IMR-90 (cell line): Measurements from ENCODE around the gene TEF. TPM values are rescaled to one million over a fixed set of nuclear protein-coding genes. Genes with fewer than 3 reads are reported as not detected.

ENCODE experiments used
- ATAC-seq: fragments of 200-7000 bp; cut with Tn5 transposase; 2 replicates; pipeline ENCODE4 v1.9.1; 2020; ENCODE audit warnings: low read depth, mild to moderate bottlenecking, moderate library complexity
- BruUV-seq: library from RNA; stranded (reverse); fragments of 400-500 nt; replicated peaks from 2 replicates; lab custom pipeline; 2021; lab: Mats Ljungman, UMichigan
- CTCF ChIA-PET: fragments of 300-600 bp; formaldehyde crosslinking; extraction: SDS; loops from one replicate; lab custom pipeline; 2021; ENCODE audit warnings: antibody characterized with exemption; lab: Yijun Ruan, JAX
- POLR2A ChIA-PET: fragments of 300-600 bp; sonication (Branson Sonifier 250); formaldehyde crosslinking; loops from one replicate; lab custom pipeline; 2022; ENCODE audit warnings: antibody characterized with exemption; ENCODE audit not compliant: unreplicated experiment; lab: Charles Lee
- DNase-seq: peaks from one replicate; pipeline ENCODE4 v3.0.0; 2013
- H2AFZ ChIP-seq: replicated peaks from 2 replicates; pipeline ENCODE3; 2013; ENCODE audit warnings: low read length, mild to moderate bottlenecking; ENCODE audit not compliant: poor library complexity
- H2AK5ac ChIP-seq: 2 replicates; pipeline ENCODE4 v1.6.1; 2013; ENCODE audit warnings: low read depth, low read length, inconsistent platforms
- H2AK9ac ChIP-seq: replicated peaks from 2 replicates; pipeline ENCODE3; 2013; ENCODE audit warnings: mild to moderate bottlenecking, low read depth, low read length, moderate library complexity; ENCODE audit not compliant: poor library complexity
- H2BK120ac ChIP-seq: 2 replicates; pipeline ENCODE4 v1.6.1; 2013; ENCODE audit warnings: low read depth, low read length, inconsistent platforms
- H2BK15ac ChIP-seq: 3 replicates; pipeline ENCODE4 v1.6.1; 2013; ENCODE audit warnings: low read depth, low read length, inconsistent platforms
- H2BK20ac ChIP-seq: 2 replicates; pipeline ENCODE4 v1.6.1; 2013; ENCODE audit warnings: low read depth, mild to moderate bottlenecking, inconsistent platforms, low read length, moderate library complexity
- H2BK5ac ChIP-seq: 2 replicates; pipeline ENCODE4 v1.6.1; 2013; ENCODE audit warnings: mild to moderate bottlenecking, low read depth, low read length, inconsistent platforms; ENCODE audit not compliant: poor library complexity, severe bottlenecking
- H3K14ac ChIP-seq: replicated peaks from 2 replicates; pipeline ENCODE4 v1.6.1; 2013; ENCODE audit warnings: low read depth, low read length, inconsistent platforms
- H3K18ac ChIP-seq: 2 replicates; pipeline ENCODE4 v1.6.1; 2013; ENCODE audit warnings: low read depth, low read length, control low read depth
- H3K23ac ChIP-seq: 2 replicates; pipeline ENCODE4 v1.6.1; 2013; ENCODE audit warnings: low read depth, low read length, inconsistent platforms
- H3K27ac ChIP-seq: 2 replicates; pipeline ENCODE4 v1.5.1; 2013; ENCODE audit warnings: mild to moderate bottlenecking, control low read depth, low read length; ENCODE audit not compliant: insufficient read depth
- H3K27me3 ChIP-seq: 2 replicates; pipeline ENCODE4 v1.6.1; 2013; ENCODE audit warnings: low read length; ENCODE audit not compliant: control insufficient read depth, insufficient read depth
- H3K36me3 ChIP-seq: 2 replicates; pipeline ENCODE4 v1.6.1; 2013; ENCODE audit warnings: low read length, mixed read lengths; ENCODE audit not compliant: control insufficient read depth, insufficient read depth
- H3K4ac ChIP-seq: 2 replicates; pipeline ENCODE4 v1.6.1; 2013; ENCODE audit warnings: low read depth, low read length, inconsistent platforms
- H3K4me1 ChIP-seq: 2 replicates; pipeline ENCODE4 v1.6.1; 2013; ENCODE audit warnings: low read length, mixed read lengths; ENCODE audit not compliant: control insufficient read depth, insufficient read depth
- H3K4me2 ChIP-seq: 2 replicates; pipeline ENCODE4 v1.6.1; 2013; ENCODE audit warnings: low read depth, mild to moderate bottlenecking, control low read depth, low read length, moderate library complexity
- H3K4me3 ChIP-seq: 2 replicates; pipeline ENCODE4 v1.5.1; 2013; ENCODE audit warnings: low read depth, mild to moderate bottlenecking, control low read depth, low read length, moderate library complexity; ENCODE audit not compliant: insufficient read depth
- H3K56ac ChIP-seq: 2 replicates; pipeline ENCODE4 v1.6.1; 2013; ENCODE audit warnings: low read length, inconsistent platforms; ENCODE audit not compliant: insufficient read depth; ENCODE audit errors: extremely low read depth
- H3K79me1 ChIP-seq, 2 experiments: 2 replicates each; pipeline ENCODE4 v1.6.1; 2013; ENCODE audit warnings: low read length in 2 of 2, inconsistent platforms in 1 of 2, low read depth in 1 of 2
- H3K9ac ChIP-seq: 2 replicates; pipeline ENCODE4 v1.6.1; 2013; ENCODE audit warnings: low read depth, low read length, control low read depth
- H3K9me1 ChIP-seq: 2 replicates; pipeline ENCODE4 v1.6.1; 2013; ENCODE audit warnings: low read length, inconsistent platforms; ENCODE audit not compliant: insufficient read depth
- H3K9me3 ChIP-seq: 2 replicates; pipeline ENCODE4 v1.6.1; 2013; ENCODE audit warnings: low read length; ENCODE audit not compliant: control insufficient read depth, insufficient read depth
- H4K20me1 ChIP-seq: 2 replicates; pipeline ENCODE4 v1.6.1; 2013; ENCODE audit warnings: low read length, inconsistent platforms; ENCODE audit not compliant: insufficient read depth
- H4K5ac ChIP-seq: 2 replicates; pipeline ENCODE4 v1.6.1; 2013; ENCODE audit warnings: mild to moderate bottlenecking, low read depth, low read length, control low read depth
- H4K8ac ChIP-seq, 2 experiments: 2 replicates each; pipeline ENCODE4 v1.6.1; 2013; ENCODE audit warnings: low read depth in 2 of 2, low read length in 2 of 2, control low read depth in 1 of 2, inconsistent platforms in 1 of 2
- H4K91ac ChIP-seq: 2 replicates; pipeline ENCODE4 v1.6.1; 2013; ENCODE audit warnings: low read depth, low read length, inconsistent platforms; ENCODE audit not compliant: insufficient read depth
- CEBPB ChIP-seq: IDR thresholded peaks from 2 replicates; pipeline ENCODE4 v1.6.1; 2012; ENCODE audit warnings: low read depth, low read length, improper control_type of control experiment
- CTCF ChIP-seq: conservative IDR thresholded peaks from 2 replicates; pipeline ENCODE4 v1.5.1; 2012; ENCODE audit warnings: mild to moderate bottlenecking, low read depth, low read length, improper control_type of control experiment
- ELK1 ChIP-seq: fragments of 150-350 bp; IDR thresholded peaks from 2 replicates; pipeline ENCODE4 v1.6.1; 2016; ENCODE audit warnings: low read depth, mild to moderate bottlenecking, low read length, moderate library complexity, borderline replicate concordance
- MAZ ChIP-seq: IDR thresholded peaks from 2 replicates; pipeline ENCODE4 v1.6.1; 2012; ENCODE audit warnings: low read depth, mild to moderate bottlenecking, low read length, improper control_type of control experiment, moderate library complexity, borderline replicate concordance
- MXI1 ChIP-seq: IDR thresholded peaks from 2 replicates; pipeline ENCODE4 v1.6.1; 2012; ENCODE audit warnings: low read depth, mild to moderate bottlenecking, low read length, moderate library complexity, borderline replicate concordance
- POLR2A ChIP-seq: IDR thresholded peaks from 2 replicates; pipeline ENCODE4 v1.6.1; 2012; ENCODE audit warnings: mild to moderate bottlenecking, low read depth, low read length
- RAD21 ChIP-seq: IDR thresholded peaks from 2 replicates; pipeline ENCODE4 v1.6.1; 2012; ENCODE audit warnings: low read length, improper control_type of control experiment
- RCOR1 ChIP-seq: IDR thresholded peaks from 2 replicates; pipeline ENCODE4 v1.6.1; 2012; ENCODE audit warnings: mild to moderate bottlenecking, low read length, improper control_type of control experiment; ENCODE audit not compliant: insufficient replicate concordance
- WGBS, 2 experiments: methylation state at CpG; one replicate each; pipeline versions ENCODE4 v1.1.5 to v1.1.7; 2013; ENCODE audit warnings: missing lambda C conversion rate in 2 of 2; ENCODE audit not compliant: insufficient read length in 1 of 2; ENCODE audit errors: extremely low coverage in 2 of 2; 5-methylcytosine and 5-hydroxymethylcytosine counted together
- dilution Hi-C: fragments of 300-500 bp; cut with HindIII; formaldehyde crosslinking; loops from one replicate; pipeline ENCODE4 v1.14.3; 2018; ENCODE audit warnings: low sequenced_read_pairs; ENCODE audit not compliant: unreplicated experiment
- in situ Hi-C: fragments of 300-500 bp; cut with MboI; formaldehyde crosslinking; loops from 3 replicates; pipeline ENCODE4 v1.14.3; 2019; ENCODE audit warnings: low sequenced_read_pairs, inconsistent platforms, mixed read lengths
- intact Hi-C: fragments of 100-400 bp; cut with micrococcal nuclease; formaldehyde crosslinking; loops from 2 replicates; pipeline ENCODE4 v1.10.0; 2022
- polyA plus RNA-seq, 3 experiments: library from polyadenylated mRNA; depleted of rRNA; stranded (reverse); fragments of >200 nt; gene quantifications; 2 replicates each; pipeline ENCODE4 v1.2.3, GENCODE V29; 2012; ENCODE audit warnings: low replicate concordance in 1 of 3
- total RNA-seq: library from RNA; depleted of rRNA; stranded (reverse); fragments of >200 nt; gene quantifications from 2 replicates; pipeline ENCODE4 v1.2.3, GENCODE V29; 2012

Gene TEF
- total and polyA plus RNA-seq, 2 of the 4 experiments (the other 2 are of a cell fraction), result 5.6 to 11.6 TPM

GRCh38 chr22:41359376-41359775 is 22.4 kb upstream of the TEF start:
- no peak overlapping the region for H3K27ac ChIP-seq
- H3K56ac ChIP-seq, result no peak overlapping the region
- no peaks in the 10 kb centered on the region for H3K4me1 ChIP-seq
- no peak overlapping the region for H3K4me2 ChIP-seq
- H4K91ac ChIP-seq, result no peak overlapping the region
- DNase-seq, result no peak
- H3K4me3 ChIP-seq, result no peak overlapping the region
- H2BK5ac ChIP-seq, result no peak overlapping the region
- no peak overlapping the region for H4K5ac ChIP-seq
- H2BK20ac ChIP-seq, result no peak overlapping the region
- intact Hi-C loops (no loop called here), in situ Hi-C loops (no loop called here), dilution Hi-C loops (no loop called here)
- H2AFZ ChIP-seq, result no peak overlapping the region
- TF ChIP-seq CTCF, result no peak
- TF ChIP-seq MAZ, result no peak
- no peak for TF ChIP-seq CEBPB
- no peak for TF ChIP-seq ELK1
- no peak for TF ChIP-seq RAD21
- TF ChIP-seq POLR2A, result no peak
- no peak for TF ChIP-seq RCOR1
- no peak for TF ChIP-seq MXI1
- BruUV-seq, result TSS peak; percentile 74
- WGBS, 2 experiments, result 60% methylated on average over 1 of the region's 4 CpGs; no CpG with 5 or more reads in 1 of the 2 experiments
- no peak overlapping the region for H2AK9ac ChIP-seq
- peaks cover 2% of the 10 kb centered on the region; the same call in 1 of the 2 replicates for H3K9me3 ChIP-seq
- no peak overlapping the region for H3K4ac ChIP-seq
- no peak overlapping the region for H2AK5ac ChIP-seq
- H3K36me3 ChIP-seq, result peaks cover 57% of the 10 kb centered on the region
- no peak overlapping the region for H3K9ac ChIP-seq
- no peaks in the 10 kb centered on the region for H3K9me1 ChIP-seq
- no peaks in the 10 kb centered on the region for H3K27me3 ChIP-seq
- peaks cover 0 to 13% of the 10 kb centered on the region in 2 experiments; a peak in 2 of 4 replicates for H3K79me1 ChIP-seq
- peaks cover 10% of the 10 kb centered on the region; the same call in 1 of the 2 replicates for H4K20me1 ChIP-seq
- H2BK15ac ChIP-seq, result no peak overlapping the region
- ChIA-PET CTCF (interaction anchor here (0.6 kb wide), 1 partner anchor 13 kb away, joined by 3 read pairs; no protein-coding TSS in a partner anchor), POLR2A (no interaction called here)
- no peak overlapping the region for H4K8ac ChIP-seq
- no peak overlapping the region for H2BK120ac ChIP-seq
- H3K14ac ChIP-seq, result no peak overlapping the region
- H3K18ac ChIP-seq, result no peak overlapping the region
- no peak overlapping the region for H3K23ac ChIP-seq
- ATAC-seq, result no peak
